H1 (cell line): Measurements from ENCODE around the gene ZNF219.

Experiments
- CBX8 ChIP-seq: fragments of 300-800, 300-1000 bp; sonication (generic); IDR thresholded peaks from 2 replicates; pipeline ENCODE4 v1.7.1; 2016; ENCODE audit warnings: low read depth, low read length, borderline replicate concordance
- GABPA ChIP-seq: IDR thresholded peaks from 2 replicates; pipeline ENCODE4 v1.6.1; 2011; ENCODE audit warnings: mild to moderate bottlenecking, low read length, moderate library complexity, borderline replicate concordance; ENCODE audit not compliant: insufficient read depth
- POLR2A ChIP-seq, 2 experiments: IDR thresholded peaks; 1 replicate in 1 of 2; 2 replicates in 1 of 2; pipeline ENCODE4 v1.6.1; 2011; ENCODE audit warnings: low read depth in 2 of 2, low read length in 2 of 2, mild to moderate bottlenecking in 2 of 2; ENCODE audit errors: control extremely low read depth in 1 of 2
- POLR2AphosphoS5 ChIP-seq: IDR thresholded peaks from 2 replicates; pipeline ENCODE4 v1.6.1; 2011; ENCODE audit warnings: low read depth, low read length
- ZNF274 ChIP-seq: IDR thresholded peaks from 2 replicates; pipeline ENCODE4 v1.7.0; 2012; ENCODE audit warnings: low read length, borderline replicate concordance; ENCODE audit errors: extremely low read depth
- TF ChIP-seq, protein P1 (sequence below), 3 experiments: IDR thresholded peaks; 1 replicate in 2 of 3; 2 replicates in 1 of 3; pipeline versions ENCODE4 v1.5.1 to v1.6.1; 2011; ENCODE audit warnings: low read length in 3 of 3, mild to moderate bottlenecking in 3 of 3, inconsistent platforms in 2 of 3, low read depth in 1 of 3, moderate library complexity in 1 of 3; ENCODE audit not compliant: insufficient read depth in 1 of 3; ENCODE audit errors: control extremely low read depth in 1 of 3

DNA sequence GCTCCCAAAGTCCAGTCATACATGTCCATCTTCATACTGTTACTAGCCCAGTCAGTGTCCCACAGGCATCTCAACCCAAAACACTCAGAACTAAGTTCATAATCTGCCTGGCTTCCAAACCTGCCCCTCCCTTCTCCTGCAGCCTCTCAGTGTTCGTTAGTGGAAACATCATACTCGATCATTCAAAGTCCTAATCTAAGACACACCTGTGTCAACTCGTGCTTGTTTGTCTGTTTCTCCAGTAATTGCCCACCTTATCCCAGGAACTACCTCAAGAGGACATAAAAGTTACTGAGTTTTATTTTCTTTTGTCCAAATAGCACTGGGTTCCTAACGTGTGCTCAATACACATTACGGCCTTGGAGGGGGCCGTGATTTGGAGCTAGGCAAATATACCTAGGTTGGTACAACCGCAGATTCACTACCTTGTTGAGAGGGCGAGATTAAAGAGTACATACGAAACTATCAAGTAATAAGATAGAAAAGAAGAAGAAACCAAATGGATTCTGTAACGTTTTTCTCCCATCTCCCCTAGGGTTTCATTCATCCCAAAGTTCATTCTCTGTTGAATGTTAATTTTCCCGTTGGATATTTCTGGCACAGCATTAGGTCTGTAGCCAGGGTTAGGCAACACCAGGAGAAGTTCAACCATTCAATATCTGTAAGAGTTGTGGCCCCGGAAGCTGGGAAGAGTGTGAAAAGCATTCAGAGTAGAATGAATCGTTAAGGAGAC, 37.7 kb downstream of the ZNF219 start:
- TF ChIP-seq POLR2AphosphoS5 (no peak), POLR2A (IDR thresholded peaks at IDR 0.05; ENCODE audit: control extremely low read depth in 1 of 2, low read depth in 2 of 2, low read length in 2 of 2) (no peak), GABPA (no peak), CBX8 (no peak), ZNF274 (no peak)
- TF ChIP-seq, protein P1, sequence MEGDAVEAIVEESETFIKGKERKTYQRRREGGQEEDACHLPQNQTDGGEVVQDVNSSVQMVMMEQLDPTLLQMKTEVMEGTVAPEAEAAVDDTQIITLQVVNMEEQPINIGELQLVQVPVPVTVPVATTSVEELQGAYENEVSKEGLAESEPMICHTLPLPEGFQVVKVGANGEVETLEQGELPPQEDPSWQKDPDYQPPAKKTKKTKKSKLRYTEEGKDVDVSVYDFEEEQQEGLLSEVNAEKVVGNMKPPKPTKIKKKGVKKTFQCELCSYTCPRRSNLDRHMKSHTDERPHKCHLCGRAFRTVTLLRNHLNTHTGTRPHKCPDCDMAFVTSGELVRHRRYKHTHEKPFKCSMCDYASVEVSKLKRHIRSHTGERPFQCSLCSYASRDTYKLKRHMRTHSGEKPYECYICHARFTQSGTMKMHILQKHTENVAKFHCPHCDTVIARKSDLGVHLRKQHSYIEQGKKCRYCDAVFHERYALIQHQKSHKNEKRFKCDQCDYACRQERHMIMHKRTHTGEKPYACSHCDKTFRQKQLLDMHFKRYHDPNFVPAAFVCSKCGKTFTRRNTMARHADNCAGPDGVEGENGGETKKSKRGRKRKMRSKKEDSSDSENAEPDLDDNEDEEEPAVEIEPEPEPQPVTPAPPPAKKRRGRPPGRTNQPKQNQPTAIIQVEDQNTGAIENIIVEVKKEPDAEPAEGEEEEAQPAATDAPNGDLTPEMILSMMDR (IDR thresholded peaks at IDR 0.05; ENCODE audit: control extremely low read depth in 1 of 3, insufficient read depth in 1 of 3, low read depth in 1 of 3, low read length in 3 of 3): no peak
